Ovary (tissue), 9 donors: ENCODE measurements around the gene SNRK. TPM values are rescaled to one million over a fixed set of nuclear protein-coding genes. Genes with fewer than 3 reads are reported as not detected.

ENCODE experiments used
- DNase-seq, 5 donors: peaks; one replicate each; pipeline ENCODE4 v3.0.0-alpha.2; 2019 to 2020
- H3K27ac ChIP-seq, 2 donors: fragments of 200-600 bp; one replicate each; pipeline versions ENCODE4 v1.5.1 to v1.8.0; 2019 to 2022
- H3K27me3 ChIP-seq: fragments of 200-600 bp; one replicate; pipeline ENCODE4 v1.8.0; 2022
- H3K36me3 ChIP-seq: fragments of 200-600 bp; sonication (generic); one replicate; pipeline ENCODE4 v1.5.1; 2019
- H3K4me1 ChIP-seq: one replicate; pipeline ENCODE4 v1.8.1; 2013; ENCODE audit warnings: mild to moderate bottlenecking, moderate library complexity; ENCODE audit not compliant: insufficient read depth
- H3K4me3 ChIP-seq: fragments of 200-600 bp; sonication (generic); one replicate; pipeline ENCODE4 v1.5.1; 2017
- H3K9me3 ChIP-seq, 2 donors: fragments of 200-600 bp in 1 of 2; sonication (generic) in 1 of 2; one replicate each; pipeline versions ENCODE4 v1.5.1 to v1.8.1; 2013 to 2019; ENCODE audit warnings: mild to moderate bottlenecking in 1 of 2, moderate library complexity in 1 of 2
- EP300 ChIP-seq: sonication (generic); formaldehyde crosslinking; IDR thresholded peaks from one replicate; pipeline ENCODE4 v1.6.1; 2017; ENCODE audit warnings: antibody characterized with exemption
- POLR2A ChIP-seq: fragments of 450-650 bp; IDR thresholded peaks from one replicate; pipeline ENCODE4 v1.6.1; 2017; ENCODE audit warnings: antibody characterized with exemption, mild to moderate bottlenecking, moderate library complexity
- WGBS, 3 donors: extraction: QIAGEN DNeasy Blood & Tissue Kit in 1 of 3; methylation state at CpG; one replicate each; pipeline versions ENCODE4 v1.1.5 to v1.1.7; 2013 to 2017; 5-methylcytosine and 5-hydroxymethylcytosine counted together
- intact Hi-C, 4 donors: fragments of 100-400 bp; cut with DNase I; formaldehyde crosslinking; loops; one replicate each; pipeline versions ENCODE4 v1.11.0 to v1.15.1; 2022 to 2023
- polyA plus RNA-seq, 2 donors: library from polyadenylated mRNA; stranded (reverse); fragments of 200-250 nt in 1 of 2; fragments of 350-450 nt in 1 of 2; fragmentation: Illumina TruSeq in 1 of 2; extraction: RNeasy Lipid Tissue Mini Kit (QIAGEN cat#74804) in 1 of 2; gene quantifications; one replicate each; pipeline ENCODE4 v1.2.3, GENCODE V29; 2013 to 2014
- total RNA-seq, 7 donors: library from RNA; depleted of rRNA in 2 of 7; stranded (reverse); fragments of >200 nt in 2 of 7; fragmentation: NEBNext Ultra II Directional in 3 of 7; extraction: Animal tissue kit (Norgen Biotek cat#: 25700) in 3 of 7; gene quantifications; one replicate each; pipeline versions ENCODE4 v1.1.0 to v1.2.4, GENCODE V29; 2016 to 2023
- TF ChIP-seq, protein P1 (sequence below), 3 donors: fragments of 450-650 bp in 2 of 3; fragments of 200-600 bp in 1 of 3; IDR thresholded peaks; one replicate each; pipeline versions ENCODE4 v1.5.1 to v1.8.0; 2016 to 2022; ENCODE audit warnings: antibody characterized with exemption in 3 of 3, mild to moderate bottlenecking in 1 of 3
- donor health status: DM: no; HTN: no; CAD: no; lungs with moderate emphysema.
- donor health status: DM: no; HTN: no; CAD: no.
- donor health status: Bipolar disorder and iron deficiency.
- donor health status: DM: yes; HTN: yes; CAD: no.
- donor health status: DM: no; HTN: no; CAD: no.
- donor health status: DM: yes; HTN: yes; CAD: no.

SNRK gene
- total and polyA plus RNA-seq, 9 donors = 19.0 to 52.1 (median 28.9) TPM

DNA sequence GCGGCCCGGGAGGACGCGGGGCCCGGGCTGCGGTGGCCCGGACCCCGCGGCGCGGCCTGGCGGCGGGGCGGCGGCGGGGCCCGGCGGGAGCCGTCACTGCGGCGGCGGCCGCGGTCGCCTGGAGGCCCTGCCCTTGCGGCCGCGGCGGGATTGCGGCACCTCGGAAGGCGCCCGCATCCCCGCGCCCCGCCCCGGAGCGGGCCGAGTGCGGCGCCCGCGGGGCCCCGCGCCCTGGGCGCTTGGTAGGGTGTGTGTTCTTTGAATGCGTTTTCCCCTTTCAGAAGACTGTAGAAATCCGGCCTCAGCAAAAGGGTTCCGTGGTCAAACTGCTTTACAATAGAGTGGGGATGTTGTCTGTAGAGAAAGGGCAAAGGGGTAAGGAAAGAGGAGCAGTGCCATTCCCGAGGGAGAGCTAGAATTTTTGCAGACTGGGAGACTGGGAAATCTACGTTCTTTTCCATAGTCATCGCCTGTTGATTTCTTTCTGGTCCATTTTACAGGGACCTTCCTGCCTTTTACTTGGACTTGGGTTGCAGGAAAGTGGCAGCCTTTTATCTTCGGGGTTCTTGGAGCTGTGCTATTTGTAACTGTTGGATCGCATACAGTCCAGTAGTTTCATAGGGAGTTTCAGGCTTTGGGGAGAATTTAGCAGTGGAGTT is 630 bp downstream of the SNRK start:
- Histone ChIP-seq H3K36me3 (no peaks in the 10 kb centered on the region), H3K27ac (peak overlapping the region; percentile 77 to 91), H3K27me3 (no peaks in the 10 kb centered on the region), H3K4me1 (peaks cover 13% of the 10 kb centered on the region), H3K4me3 (peak overlapping the region; percentile 60), H3K9me3 (no peaks in the 10 kb centered on the region)
- intact Hi-C loops = no loop called here
- whole genome bisulfite sequencing, 3 donors = 0 to 1% (median 1%) methylated on average over 10 to 53 of the region's 54 CpGs
- TF ChIP-seq, protein P1, sequence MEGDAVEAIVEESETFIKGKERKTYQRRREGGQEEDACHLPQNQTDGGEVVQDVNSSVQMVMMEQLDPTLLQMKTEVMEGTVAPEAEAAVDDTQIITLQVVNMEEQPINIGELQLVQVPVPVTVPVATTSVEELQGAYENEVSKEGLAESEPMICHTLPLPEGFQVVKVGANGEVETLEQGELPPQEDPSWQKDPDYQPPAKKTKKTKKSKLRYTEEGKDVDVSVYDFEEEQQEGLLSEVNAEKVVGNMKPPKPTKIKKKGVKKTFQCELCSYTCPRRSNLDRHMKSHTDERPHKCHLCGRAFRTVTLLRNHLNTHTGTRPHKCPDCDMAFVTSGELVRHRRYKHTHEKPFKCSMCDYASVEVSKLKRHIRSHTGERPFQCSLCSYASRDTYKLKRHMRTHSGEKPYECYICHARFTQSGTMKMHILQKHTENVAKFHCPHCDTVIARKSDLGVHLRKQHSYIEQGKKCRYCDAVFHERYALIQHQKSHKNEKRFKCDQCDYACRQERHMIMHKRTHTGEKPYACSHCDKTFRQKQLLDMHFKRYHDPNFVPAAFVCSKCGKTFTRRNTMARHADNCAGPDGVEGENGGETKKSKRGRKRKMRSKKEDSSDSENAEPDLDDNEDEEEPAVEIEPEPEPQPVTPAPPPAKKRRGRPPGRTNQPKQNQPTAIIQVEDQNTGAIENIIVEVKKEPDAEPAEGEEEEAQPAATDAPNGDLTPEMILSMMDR (IDR thresholded peaks at IDR 0.05) = no peak
- TF ChIP-seq EP300 = peak; percentile 11
- TF ChIP-seq POLR2A = no peak
- peak in 1 of 5 donors; percentile 24 for DNase-seq

DNA sequence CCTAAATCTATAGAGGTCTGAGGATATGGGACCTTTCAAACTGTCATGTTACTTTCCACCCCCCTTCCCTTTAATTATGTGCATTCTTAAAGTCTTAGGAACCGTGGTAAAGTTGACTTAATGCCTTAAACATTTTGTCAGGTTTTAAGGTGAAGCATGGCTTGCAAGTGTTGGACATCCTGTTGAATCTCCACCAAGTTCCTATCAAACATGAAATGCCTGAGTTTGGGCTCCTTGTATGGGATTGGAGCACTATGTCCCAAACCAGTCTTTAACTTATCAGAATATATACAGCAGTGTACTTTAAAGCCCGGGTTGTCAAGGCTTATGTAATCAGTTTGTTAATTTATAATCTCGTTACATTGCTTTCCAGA is 1.1 kb downstream of the SNRK start:
- peaks cover 13% of the 10 kb centered on the region for H3K4me1 ChIP-seq
- 18 to 23% (median 22%) methylated on average over 3 of the region's 3 CpGs for WGBS, 3 donors
- intact Hi-C loops = no loop called here
- H3K27me3 ChIP-seq = no peaks in the 10 kb centered on the region
- H3K27ac ChIP-seq = peak overlapping the region in 1 of 2 donors; percentile 91
- DNase-seq = no peak
- no peaks in the 10 kb centered on the region for H3K36me3 ChIP-seq
- H3K9me3 ChIP-seq = no peaks in the 10 kb centered on the region
- H3K4me3 ChIP-seq = peak overlapping the region; percentile 60
- no peak for TF ChIP-seq POLR2A
- no peak for TF ChIP-seq EP300
- TF ChIP-seq, protein P1 (IDR thresholded peaks at IDR 0.05) = no peak

DNA sequence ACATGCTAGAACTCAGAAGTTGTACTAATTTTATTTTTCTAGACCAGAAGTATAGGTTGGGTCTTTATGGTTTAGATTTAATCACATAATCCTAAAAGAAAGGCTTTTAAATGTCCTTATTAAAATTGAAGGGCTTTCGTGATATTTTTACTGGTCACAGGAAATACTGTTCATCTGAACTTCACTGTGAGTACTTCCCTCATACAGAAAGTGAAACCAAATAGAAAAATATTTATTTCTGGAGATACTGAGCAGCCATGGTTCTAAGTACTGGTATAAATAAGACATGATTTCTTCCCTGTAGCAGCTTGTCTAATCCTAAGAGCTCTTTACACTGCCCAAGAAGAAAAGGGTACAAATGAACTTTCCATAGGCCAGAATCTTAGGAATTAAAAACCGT is 2.0 kb downstream of the SNRK start:
- WGBS, 3 donors = 4 to 13% (median 6%) methylated on average over 2 of the region's 2 CpGs
- H3K27me3 ChIP-seq = no peaks in the 10 kb centered on the region
- H3K4me3 ChIP-seq = peak overlapping the region; percentile 60
- no peaks in the 10 kb centered on the region for H3K9me3 ChIP-seq
- TF ChIP-seq POLR2A = no peak
- TF ChIP-seq, protein P1 (IDR thresholded peaks at IDR 0.05) = no peak
- no peak for TF ChIP-seq EP300
- H3K27ac ChIP-seq = peak overlapping the region in 1 of 2 donors; percentile 31
- H3K4me1 ChIP-seq = peaks cover 14% of the 10 kb centered on the region
- H3K36me3 ChIP-seq = no peaks in the 10 kb centered on the region
- DNase-seq = no peak
- intact Hi-C loops = no loop called here

DNA sequence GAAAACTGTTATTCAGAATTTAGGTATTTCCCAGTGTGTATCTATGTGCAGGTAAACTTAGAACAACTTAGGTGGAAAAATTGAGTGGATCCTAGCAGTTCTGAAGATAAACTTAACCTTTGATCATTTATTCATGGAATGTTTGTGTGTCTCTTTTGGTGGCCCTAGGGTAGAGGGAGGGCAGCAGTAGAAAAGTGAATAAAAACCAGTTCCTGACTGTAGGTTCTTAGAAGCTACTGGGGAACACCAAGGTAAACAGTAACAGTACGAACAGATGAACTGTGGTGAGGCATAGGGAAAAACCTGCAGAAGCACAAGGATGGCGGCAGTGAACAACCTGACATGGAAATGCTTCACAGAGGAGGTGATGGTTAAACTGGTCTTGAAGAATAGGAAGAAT is 2.5 kb downstream of the SNRK start:
- intact Hi-C loops = no loop called here
- peak overlapping the region in 1 of 2 donors; percentile 31 for H3K27ac ChIP-seq
- no peaks in the 10 kb centered on the region for H3K9me3 ChIP-seq
- no peak for DNase-seq
- 71 to 75% (median 73%) methylated on average over 2 of the region's 2 CpGs for WGBS, 3 donors
- TF ChIP-seq EP300 = no peak
- no peak for TF ChIP-seq POLR2A
- TF ChIP-seq, protein P1 (IDR thresholded peaks at IDR 0.05) = no peak
- no peaks in the 10 kb centered on the region for H3K27me3 ChIP-seq
- no peaks in the 10 kb centered on the region for H3K36me3 ChIP-seq
- no peak overlapping the region for H3K4me3 ChIP-seq
- H3K4me1 ChIP-seq = peaks cover 15% of the 10 kb centered on the region
